ENCODE data around the gene ST3GAL6. TPM values are rescaled to one million over a fixed set of nuclear protein-coding genes. Genes with fewer than 3 reads are reported as not detected.

The ST3GAL6 gene
- polyA plus RNA-seq, 1 donor from 2014 or later, result 3.7 TPM

GRCh38 chr3:98824256-98824655 lies 61.1 kb downstream of the ST3GAL6 start:
- H4K20me1 ChIP-seq (ENCODE audit: insufficient read depth), result no peaks in the 10 kb centered on the region
- H3K9ac ChIP-seq (ENCODE audit: low read length), result no peak overlapping the region
- H3K27me3 ChIP-seq (ENCODE audit: insufficient read depth, low read depth, low read length), result no peaks in the 10 kb centered on the region
- no peaks in the 10 kb centered on the region for H3K9me2 ChIP-seq (ENCODE audit: insufficient read depth, low read length)
- no peaks in the 10 kb centered on the region for H3K79me2 ChIP-seq (replicated peaks; ENCODE audit: insufficient read depth, low read length)
- H3K9me3 ChIP-seq (ENCODE audit: low read length), result no peaks in the 10 kb centered on the region
- no peak overlapping the region for H3K4me2 ChIP-seq (ENCODE audit: low read length)
- no peak overlapping the region for H2AFZ ChIP-seq (ENCODE audit: low read depth, low read length)
- TF ChIP-seq MXI1 (conservative IDR thresholded peaks at IDR 0.05; ENCODE audit: poor library complexity, severe bottlenecking) (no peak), TAF1 (IDR thresholded peaks at IDR 0.05; ENCODE audit: low read depth) (no peak), RAD21 (conservative IDR thresholded peaks at IDR 0.05) (no peak), EZH2 (IDR thresholded peaks at IDR 0.05; ENCODE audit: borderline replicate concordance, insufficient read depth, low read length, poor library complexity, severe bottlenecking) (no peak), POLR2AphosphoS5 (IDR thresholded peaks at IDR 0.05) (no peak), SMC3 (conservative IDR thresholded peaks at IDR 0.05; ENCODE audit: poor library complexity) (no peak), EP300 (conservative IDR thresholded peaks at IDR 0.05; ENCODE audit: poor library complexity, severe bottlenecking) (no peak), REST (IDR thresholded peaks at IDR 0.05; ENCODE audit: borderline replicate concordance) (no peak), CTCF (IDR thresholded peaks at IDR 0.05; ENCODE audit: poor library complexity, severe bottlenecking) (no peak)
- H3F3A ChIP-seq (ENCODE audit: insufficient read depth, low read length, poor library complexity, severe bottlenecking), result no peaks in the 10 kb centered on the region
- no peak overlapping the region for H3K4me3 ChIP-seq (ENCODE audit: low read length)
- peaks cover 11% of the 10 kb centered on the region for H3K36me3 ChIP-seq (ENCODE audit: insufficient read depth, low read length)
- no peak overlapping the region for H3K27ac ChIP-seq (ENCODE audit: low read length)

- H3K27ac ChIP-seq (ENCODE audit: low read length), result no peak overlapping the region
- no peak overlapping the region for H2AFZ ChIP-seq (ENCODE audit: low read depth, low read length)
- no peak overlapping the region for H3K4me2 ChIP-seq (ENCODE audit: low read length)
- H3K27me3 ChIP-seq (ENCODE audit: insufficient read depth, low read depth, low read length), result no peaks in the 10 kb centered on the region
- no peak overlapping the region for H3K4me3 ChIP-seq (ENCODE audit: low read length)
- no peaks in the 10 kb centered on the region for H3K79me2 ChIP-seq (replicated peaks; ENCODE audit: insufficient read depth, low read length)
- no peaks in the 10 kb centered on the region for H4K20me1 ChIP-seq (ENCODE audit: insufficient read depth)
- H3K9ac ChIP-seq (ENCODE audit: low read length), result no peak overlapping the region
- no peaks in the 10 kb centered on the region for H3F3A ChIP-seq (ENCODE audit: insufficient read depth, low read length, poor library complexity, severe bottlenecking)
- peaks cover 9% of the 10 kb centered on the region for H3K36me3 ChIP-seq (ENCODE audit: insufficient read depth, low read length)
- no peaks in the 10 kb centered on the region for H3K9me3 ChIP-seq (ENCODE audit: low read length)
- TF ChIP-seq EZH2 (IDR thresholded peaks at IDR 0.05; ENCODE audit: borderline replicate concordance, insufficient read depth, low read length, poor library complexity, severe bottlenecking) (no peak), POLR2AphosphoS5 (IDR thresholded peaks at IDR 0.05) (no peak), REST (IDR thresholded peaks at IDR 0.05; ENCODE audit: borderline replicate concordance) (no peak), RAD21 (conservative IDR thresholded peaks at IDR 0.05) (no peak), EP300 (conservative IDR thresholded peaks at IDR 0.05; ENCODE audit: poor library complexity, severe bottlenecking) (no peak), SMC3 (conservative IDR thresholded peaks at IDR 0.05; ENCODE audit: poor library complexity) (no peak), TAF1 (IDR thresholded peaks at IDR 0.05; ENCODE audit: low read depth) (no peak), CTCF (IDR thresholded peaks at IDR 0.05; ENCODE audit: poor library complexity, severe bottlenecking) (no peak), MXI1 (conservative IDR thresholded peaks at IDR 0.05; ENCODE audit: poor library complexity, severe bottlenecking) (no peak)
- H3K9me2 ChIP-seq (ENCODE audit: insufficient read depth, low read length), result no peaks in the 10 kb centered on the region
Observed at GRCh38 chr3:98826126-98826525, 63.0 kb downstream of the ST3GAL6 start.
